Testis (tissue), 2 donors: ENCODE results near the gene PI3.

Source experiments
- POLR2A ChIP-seq: fragments of 450-650 bp; IDR thresholded peaks from one replicate; pipeline ENCODE4 v1.6.1; 2017; ENCODE audit warnings: antibody characterized with exemption, mild to moderate bottlenecking, moderate library complexity
- TF ChIP-seq, protein P1 (sequence below), 3 experiments: fragments of 450-650 bp in 2 of 3; fragments of 200-600 bp in 1 of 3; sonication (generic) in 1 of 3; IDR thresholded peaks; one replicate each; pipeline ENCODE4 v1.5.1; 2016 to 2019; ENCODE audit warnings: antibody characterized with exemption in 3 of 3, mild to moderate bottlenecking in 2 of 3, moderate library complexity in 1 of 3

DNA sequence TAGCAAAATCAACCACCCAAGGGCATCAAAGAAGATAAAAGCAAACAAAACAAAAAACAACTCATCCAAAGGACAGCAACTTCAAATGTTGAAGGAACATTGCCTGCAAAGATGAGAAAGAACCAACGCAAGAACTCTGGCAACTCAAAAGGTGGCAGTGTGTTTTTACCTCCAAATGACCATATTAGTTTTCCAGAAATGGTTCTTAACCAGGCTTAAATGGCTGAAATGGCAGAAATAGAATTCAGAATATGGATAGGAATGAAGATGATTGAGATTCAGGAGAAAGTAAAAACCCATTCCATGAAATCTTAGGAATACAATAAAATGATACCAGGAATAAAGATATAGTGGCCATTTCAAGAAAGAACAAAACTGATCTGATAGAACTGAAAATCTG lies 9.8 kb upstream of the PI3 start:
- TF ChIP-seq, protein P1, sequence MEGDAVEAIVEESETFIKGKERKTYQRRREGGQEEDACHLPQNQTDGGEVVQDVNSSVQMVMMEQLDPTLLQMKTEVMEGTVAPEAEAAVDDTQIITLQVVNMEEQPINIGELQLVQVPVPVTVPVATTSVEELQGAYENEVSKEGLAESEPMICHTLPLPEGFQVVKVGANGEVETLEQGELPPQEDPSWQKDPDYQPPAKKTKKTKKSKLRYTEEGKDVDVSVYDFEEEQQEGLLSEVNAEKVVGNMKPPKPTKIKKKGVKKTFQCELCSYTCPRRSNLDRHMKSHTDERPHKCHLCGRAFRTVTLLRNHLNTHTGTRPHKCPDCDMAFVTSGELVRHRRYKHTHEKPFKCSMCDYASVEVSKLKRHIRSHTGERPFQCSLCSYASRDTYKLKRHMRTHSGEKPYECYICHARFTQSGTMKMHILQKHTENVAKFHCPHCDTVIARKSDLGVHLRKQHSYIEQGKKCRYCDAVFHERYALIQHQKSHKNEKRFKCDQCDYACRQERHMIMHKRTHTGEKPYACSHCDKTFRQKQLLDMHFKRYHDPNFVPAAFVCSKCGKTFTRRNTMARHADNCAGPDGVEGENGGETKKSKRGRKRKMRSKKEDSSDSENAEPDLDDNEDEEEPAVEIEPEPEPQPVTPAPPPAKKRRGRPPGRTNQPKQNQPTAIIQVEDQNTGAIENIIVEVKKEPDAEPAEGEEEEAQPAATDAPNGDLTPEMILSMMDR (IDR thresholded peaks at IDR 0.05), result no peak
- no peak for TF ChIP-seq POLR2A
